Dedifferentiated amniotic fluid mesenchymal stem cell (primary cell): ENCODE results near the gene XRCC6.
"Not testable (repeated sequence)": the region's sequence is repeated elsewhere in the genome, so short reads cannot be mapped to it uniquely, and the experiment has no call there.

ENCODE experiments used
- DNase-seq: peaks from one replicate; pipeline ENCODE4 v3.0.0-alpha.2; 2016; ENCODE audit errors: extremely low spot score

XRCC6 gene

DNA sequence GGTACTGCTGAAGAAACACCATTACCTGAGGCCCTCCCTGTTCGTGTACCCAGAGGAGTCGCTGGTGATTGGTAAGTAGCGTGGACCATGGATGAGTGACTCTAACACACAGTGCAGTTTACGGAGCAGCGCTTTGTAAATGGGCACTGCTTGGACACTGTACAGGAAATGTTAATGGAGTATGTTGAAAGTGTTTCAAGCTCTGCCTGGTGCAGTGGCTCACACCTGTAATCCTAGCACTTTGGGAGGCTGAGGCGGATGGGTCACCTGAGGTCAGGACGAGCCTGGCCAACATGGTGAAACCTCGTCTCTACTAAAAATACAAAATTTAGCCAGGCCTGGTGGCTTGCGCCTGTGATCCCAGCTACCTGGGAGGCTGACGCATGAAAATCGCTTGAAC lies 29.7 kb downstream of the XRCC6 start:
- no peak for DNase-seq

DNA sequence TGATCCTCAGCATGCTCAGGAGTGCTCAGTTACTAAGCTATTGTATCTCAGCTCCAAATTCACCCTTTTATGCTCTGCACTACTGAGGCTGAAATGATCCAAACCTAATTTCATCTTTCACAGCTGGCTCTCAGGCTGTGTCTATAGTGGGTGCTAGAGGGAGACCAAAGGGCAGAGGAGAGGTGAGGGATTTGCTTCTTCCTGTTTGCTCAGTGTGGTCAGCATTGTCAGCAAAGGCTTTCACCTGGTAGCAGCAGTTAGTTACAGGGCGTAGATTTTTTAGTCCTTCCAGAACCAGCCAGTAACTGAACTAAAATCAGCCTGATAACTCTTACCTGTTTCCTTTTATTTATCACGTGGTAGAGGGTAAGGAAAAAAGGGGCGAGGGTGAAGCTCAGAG lies 33.2 kb downstream of the XRCC6 start:
- no peak for DNase-seq

DNA sequence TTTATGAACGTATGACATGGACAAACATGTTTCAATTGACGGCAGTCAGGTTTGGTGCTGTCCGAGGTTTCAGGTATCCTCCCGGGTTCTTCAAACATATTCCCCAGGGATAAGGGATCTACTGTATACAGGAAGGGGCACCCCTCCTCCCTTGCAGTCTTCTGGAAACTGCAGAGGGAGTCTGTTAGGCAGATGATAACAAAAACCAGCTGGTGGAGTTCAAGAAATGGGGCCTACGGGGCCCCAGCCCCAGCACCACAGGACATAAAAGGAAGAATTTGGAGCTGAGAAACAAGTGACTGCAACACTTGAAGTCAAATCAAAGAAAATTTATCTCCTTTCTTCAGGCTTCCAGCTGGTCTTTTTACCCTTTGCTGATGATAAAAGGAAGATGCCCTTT lies 35.5 kb downstream of the XRCC6 start:
- DNase-seq = no peak

DNA sequence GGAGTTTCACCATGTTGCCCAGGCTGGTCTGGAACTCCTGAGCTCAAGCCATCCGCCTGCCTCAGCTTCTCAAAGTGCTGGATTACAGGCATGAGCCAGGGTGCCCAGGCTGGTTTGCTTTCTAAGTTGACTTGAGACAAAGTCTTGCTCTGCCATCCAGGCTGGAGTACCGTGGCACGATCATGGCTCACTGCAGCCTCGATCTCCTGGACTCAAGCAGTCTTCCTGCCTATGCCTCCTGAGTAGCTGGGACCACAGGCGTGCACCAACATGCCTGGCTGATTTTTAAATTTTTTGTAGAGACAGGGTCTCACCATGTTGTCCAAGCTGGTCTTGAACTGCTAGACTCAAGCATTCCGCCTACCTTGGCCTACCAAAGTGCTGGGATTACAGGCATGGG lies 36.6 kb downstream of the XRCC6 start:
- no peak for DNase-seq

DNA sequence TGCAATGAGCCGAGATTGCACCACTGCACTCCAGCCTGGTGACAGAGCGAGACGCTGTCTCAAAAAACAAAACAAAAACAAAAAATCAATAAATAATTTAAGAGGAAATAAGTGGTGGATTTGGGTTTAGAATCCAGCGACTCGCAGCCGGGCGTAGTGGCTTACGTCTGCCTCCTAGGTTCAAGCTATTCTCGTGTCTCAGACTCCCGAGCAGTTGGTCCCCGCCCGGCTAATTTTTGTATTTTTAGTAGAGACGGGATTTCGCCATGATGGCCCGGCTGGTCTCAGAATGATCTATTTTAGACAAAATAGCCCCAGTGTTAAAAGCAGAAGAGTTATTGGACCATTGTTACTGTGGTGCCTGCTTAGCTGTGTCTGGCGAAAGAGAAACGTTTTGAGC lies 37.8 kb downstream of the XRCC6 start:
- DNase-seq = no peak

DNA sequence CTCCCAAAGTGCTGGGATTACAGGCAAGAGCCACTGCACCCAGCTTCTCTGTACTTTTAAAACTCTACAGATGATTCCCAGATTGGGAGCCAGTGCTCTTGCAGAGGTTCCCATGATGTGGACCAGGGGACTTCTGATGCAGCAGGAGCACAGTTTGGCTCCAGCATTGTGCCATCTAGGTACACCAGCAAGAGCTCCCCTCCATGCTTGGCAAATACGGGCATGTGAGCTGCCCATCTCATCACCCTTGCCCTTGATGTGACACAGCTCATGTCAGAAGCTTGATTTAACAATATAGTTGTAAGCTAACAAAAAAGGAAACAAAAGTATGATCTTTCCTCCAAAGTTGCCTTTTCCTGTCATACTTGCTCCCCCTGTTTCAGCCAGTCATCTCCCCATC lies 38.8 kb downstream of the XRCC6 start:
- DNase-seq = no peak

DNA sequence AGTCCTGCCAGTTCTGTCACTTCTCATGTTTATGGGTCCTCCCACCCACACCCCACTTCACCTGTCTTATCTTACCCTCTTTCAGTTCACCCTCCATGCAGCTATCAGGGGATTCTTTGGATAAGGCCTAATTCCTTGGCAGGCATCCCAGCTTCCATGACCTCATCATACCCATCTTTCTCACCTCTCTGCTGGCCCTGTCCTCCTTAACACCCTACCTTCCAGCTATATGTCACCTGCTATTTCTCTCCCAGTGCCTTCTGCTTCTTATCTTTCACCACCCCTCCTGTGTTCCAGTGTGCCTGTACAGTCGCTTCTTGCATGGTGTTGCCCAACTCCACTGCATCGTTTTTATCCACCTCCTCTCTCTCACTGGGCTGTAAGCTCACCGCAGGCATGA lies 39.3 kb downstream of the XRCC6 start:
- no peak for DNase-seq

DNA sequence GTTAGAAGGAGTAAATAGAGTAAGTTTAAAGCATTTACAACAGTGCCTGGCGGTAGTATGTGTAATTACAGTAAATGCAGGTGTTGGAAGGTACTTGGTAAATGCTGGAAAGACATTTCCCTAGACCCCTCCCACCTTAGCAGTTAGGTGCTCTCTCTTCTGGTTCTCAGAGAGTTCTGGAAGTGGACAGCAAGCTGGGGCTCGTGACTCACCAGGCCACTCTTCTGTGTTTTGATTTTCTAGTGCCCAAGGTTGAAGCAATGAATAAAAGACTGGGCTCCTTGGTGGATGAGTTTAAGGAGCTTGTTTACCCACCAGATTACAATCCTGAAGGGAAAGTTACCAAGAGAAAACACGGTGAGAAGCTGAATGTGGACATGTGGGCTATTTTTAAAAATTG lies 40.0 kb downstream of the XRCC6 start:
- no peak for DNase-seq

DNA sequence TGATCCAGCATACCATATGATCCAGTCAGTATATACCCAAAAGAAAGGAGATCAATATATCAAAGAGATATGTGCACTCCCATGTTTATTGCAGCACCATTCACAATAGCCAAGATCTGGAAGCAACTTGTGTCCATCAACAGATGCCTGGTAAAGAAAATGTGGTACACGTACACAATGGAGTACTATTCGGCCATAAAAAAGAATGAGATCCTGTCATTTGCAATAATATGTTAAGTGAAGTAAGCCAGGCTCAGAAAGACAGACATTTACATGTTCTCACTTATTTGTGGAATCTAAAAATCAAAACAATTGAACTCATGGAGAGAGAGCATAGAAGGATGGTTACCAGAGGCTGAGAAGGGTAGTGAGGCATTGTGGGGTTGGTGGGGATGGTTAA lies 40.6 kb downstream of the XRCC6 start:
- no peak for DNase-seq

DNA sequence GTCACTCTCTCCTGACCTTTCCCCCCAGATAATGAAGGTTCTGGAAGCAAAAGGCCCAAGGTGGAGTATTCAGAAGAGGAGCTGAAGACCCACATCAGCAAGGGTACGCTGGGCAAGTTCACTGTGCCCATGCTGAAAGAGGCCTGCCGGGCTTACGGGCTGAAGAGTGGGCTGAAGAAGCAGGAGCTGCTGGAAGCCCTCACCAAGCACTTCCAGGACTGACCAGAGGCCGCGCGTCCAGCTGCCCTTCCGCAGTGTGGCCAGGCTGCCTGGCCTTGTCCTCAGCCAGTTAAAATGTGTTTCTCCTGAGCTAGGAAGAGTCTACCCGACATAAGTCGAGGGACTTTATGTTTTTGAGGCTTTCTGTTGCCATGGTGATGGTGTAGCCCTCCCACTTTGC lies 42.5 kb downstream of the XRCC6 start:
- not testable (repeated sequence) for DNase-seq

DNA sequence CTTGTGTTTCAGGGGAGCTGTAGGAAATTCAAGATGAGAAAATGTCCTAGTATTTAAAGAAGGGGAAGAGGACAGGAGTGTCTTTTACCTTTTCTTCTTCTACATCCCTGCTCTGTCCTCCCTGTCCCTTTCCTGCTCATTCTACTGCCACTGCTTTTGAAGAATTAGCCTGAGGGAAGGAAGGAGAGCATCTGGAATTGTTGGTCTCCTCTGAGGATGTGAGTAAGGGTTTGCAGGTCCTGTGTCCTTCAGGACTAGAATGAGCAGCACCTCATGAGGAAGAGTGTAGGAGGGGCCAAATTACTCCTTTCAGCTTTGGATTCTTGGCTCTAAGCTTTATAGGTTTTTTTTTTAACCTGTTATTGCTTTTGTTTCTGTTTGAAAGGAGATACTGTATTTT lies 43.4 kb downstream of the XRCC6 start:
- no peak for DNase-seq

DNA sequence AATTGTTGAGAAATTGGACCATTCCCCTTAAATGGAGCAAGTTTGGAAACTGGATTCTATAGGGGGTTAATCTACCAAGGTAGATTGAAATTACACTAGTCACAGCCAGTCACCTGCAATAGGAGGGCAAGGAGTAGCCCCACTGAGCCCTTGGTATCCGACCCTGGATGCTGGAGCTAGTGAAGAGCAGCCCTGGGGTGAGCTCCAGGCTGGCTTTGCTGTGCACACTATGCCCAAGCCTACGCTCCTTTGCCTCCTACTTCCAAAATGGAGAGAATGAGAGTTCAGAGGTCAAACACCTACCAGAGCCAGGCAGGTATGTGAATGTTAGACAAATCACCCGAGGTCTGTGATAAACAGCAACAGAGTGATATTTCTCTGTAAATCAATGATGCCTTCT lies 43.9 kb downstream of the XRCC6 start:
- DNase-seq = no peak

DNA sequence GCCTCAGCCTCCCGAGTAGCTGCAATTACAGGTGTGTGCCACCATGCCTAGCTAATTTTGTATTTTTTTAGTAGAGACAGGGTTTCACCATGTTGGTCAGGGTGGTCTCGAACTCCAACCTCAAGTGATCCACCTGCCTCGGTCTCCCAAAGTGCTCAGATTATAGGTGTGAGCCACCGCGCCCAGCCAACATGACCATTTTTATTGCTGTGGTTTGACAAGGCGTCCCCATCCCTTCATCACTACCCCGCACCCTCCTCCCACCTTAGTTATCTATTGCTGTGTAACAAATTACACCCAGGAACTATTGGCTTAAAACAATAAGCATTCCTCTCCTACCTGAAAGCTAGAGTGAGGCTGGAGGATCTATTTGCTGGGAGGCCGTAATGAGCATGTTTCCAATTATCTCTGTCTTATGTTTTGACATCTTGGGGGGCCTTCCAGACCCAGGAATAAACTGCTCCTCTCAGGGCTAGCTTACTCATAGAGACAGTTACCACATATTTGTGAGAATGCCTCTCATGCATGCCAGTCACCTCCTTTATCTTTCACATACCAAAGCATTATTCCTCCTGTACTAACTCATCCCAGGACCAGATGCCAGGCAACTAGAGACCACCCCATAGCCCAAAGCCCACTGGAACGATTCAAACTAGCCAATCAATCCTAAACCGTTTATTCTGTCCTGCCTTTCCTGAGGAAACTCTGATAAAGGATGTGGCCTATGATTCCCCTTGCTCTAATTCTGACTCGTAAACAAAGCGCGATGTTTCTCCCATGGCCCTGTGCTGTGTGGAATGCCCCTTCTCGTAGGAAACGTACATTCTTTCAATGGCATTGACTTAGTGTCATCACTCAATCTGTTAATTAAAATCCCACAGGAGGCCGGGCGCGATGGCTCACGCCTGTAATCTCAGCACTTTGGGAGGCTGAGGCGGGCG lies 48.1 kb downstream of the XRCC6 start:
- DNase-seq = no peak

DNA sequence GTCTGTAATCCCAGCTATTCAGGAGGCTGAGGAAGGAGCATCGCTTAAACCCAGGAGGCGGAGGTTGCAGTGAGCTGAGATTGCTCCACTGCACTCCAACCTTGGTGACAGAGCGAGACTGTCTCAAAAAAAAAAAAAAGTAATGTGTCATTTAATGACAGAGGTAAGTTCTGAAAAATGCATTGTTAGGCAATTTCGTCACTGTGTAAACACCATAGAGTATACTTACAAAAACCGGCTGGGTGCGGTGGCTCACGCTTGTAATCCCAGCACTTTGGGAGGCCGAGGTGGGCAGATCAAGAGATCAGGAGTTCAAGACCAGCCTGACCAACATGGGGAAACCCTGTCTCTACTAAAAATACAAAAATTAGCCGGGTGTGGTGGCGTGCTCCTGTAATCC lies 51.0 kb downstream of the XRCC6 start:
- not testable (repeated sequence) for DNase-seq

DNA sequence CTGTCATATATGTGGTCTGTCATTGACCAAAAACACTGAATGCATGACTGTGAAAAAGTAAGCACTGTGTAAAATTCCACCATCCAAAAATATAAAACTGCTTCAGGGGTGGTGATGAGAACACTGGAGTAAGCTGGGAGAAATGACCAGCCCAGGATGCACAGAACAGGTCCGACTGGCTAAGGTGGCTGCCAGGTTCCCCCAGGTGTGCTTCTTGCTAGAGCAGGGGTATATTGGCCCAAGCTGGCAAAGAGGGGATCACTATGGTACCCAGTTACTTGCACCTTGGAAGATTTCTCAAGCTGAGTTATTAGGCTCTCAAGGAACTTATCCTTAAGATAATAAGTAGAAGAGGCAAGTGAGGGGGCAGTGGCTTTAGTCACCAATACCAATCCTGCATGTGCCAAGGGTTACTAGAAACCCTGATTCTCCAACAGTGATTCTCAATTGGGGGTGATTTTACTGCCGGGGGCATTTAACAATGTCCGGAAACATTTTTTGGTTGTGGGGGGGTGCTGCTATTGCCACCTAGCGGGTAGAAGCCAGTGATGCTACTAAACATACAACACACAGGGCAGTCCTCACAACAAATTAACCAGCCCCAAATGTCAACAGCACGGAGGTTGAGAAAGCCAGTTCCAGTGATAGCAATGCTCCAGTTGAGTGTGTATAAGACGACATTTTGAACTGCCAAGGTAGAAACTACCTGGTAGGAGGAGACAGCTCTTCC lies 51.9 kb downstream of the XRCC6 start:
- no peak for DNase-seq

DNA sequence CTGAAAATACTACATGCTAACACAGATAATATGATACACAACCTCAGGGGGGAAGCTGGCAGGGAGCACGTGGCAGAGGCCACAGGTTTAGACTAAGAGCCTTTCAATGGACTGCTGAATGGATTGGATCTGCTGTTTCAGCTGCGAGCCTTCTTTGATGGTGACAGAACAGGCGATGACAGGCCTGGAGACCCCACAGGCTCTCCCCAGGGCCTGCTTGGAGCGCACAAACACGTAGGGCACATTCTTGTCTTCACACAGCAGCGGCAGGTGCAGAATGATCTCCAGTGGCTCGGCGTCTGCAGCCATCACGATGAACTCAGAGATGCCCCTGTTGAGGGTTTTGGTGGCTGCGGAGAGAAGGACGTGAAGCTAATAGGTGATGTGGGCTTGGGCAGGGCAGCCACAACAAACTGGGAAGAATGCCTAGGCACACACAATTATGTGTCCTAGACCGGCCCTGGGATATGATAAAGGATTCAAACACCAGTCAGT lies 53.8 kb downstream of the XRCC6 start:
- DNase-seq = no peak

DNA sequence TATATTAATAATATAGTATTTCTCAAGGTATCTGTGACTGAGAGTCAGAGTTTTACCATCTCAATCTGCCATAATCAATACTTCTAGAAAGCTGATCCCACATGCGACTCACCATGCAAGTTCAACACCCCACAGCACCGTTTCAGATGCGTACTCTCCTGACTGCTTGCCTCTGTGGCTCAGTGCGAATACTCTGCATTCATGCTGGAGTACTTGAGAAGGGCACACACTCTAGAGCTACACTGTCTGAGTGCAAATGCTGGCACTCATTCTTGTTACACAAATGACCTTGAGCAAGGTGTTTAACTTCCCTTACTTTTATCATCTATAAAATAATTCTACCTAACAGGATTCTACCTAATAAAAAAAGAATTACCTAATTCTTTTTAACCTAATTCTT lies 55.0 kb downstream of the XRCC6 start:
- no peak for DNase-seq

DNA sequence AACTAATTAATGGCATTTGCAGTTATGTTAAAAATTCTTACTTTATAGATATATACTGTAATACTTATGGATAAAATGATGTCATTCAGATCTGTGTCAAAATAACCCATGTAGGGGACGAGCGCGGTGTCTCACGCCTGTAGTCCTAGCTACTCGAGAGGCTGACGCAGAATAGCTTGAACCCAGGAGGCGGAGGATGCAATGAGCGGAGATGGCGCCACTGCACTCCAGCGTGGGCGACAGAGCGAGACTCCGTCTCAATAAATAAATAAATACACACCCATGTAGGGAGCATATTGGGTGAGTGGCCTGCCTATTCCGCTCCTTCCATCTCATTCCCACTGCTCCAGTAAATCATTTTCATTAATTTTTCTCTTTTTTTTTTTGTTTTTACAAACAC lies 60.5 kb downstream of the XRCC6 start:
- DNase-seq = no peak

DNA sequence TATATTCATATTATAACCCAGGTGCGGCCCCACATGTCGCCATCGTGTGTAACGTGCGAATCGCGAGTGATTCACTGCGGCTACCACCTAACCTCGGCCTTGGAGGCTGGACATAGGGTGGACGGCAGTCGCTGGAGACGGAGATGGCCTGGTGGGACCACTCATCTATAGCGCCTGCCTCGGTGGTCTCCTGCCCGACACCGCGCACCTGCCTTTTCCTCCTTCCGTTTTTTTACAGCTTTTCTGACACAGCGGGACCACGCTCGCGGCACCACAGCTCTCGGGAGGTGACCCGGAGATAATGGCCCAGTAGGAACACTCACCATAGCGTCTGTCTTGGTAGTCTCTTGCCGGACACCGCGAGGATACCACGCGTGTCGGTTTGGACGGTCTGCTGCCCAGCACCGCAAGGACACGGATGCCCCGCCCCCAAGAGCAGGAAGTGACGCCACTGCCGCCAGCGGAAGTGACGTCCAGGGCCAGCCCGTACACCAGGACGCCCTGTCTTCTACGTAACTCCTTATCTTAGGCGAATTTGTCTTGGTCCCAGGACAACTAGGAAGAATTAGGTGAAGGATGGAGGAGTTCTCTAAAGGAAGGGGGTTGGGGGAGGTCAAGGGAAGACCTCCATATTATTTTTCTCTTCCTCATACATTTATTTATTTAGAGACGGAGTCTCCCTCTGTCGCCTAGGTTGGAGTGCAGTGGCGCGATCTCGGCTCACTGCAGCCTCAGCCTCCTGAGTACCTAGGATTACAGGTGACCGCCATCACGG lies 61.1 kb downstream of the XRCC6 start:
- DNase-seq = peak; percentile 81

DNA sequence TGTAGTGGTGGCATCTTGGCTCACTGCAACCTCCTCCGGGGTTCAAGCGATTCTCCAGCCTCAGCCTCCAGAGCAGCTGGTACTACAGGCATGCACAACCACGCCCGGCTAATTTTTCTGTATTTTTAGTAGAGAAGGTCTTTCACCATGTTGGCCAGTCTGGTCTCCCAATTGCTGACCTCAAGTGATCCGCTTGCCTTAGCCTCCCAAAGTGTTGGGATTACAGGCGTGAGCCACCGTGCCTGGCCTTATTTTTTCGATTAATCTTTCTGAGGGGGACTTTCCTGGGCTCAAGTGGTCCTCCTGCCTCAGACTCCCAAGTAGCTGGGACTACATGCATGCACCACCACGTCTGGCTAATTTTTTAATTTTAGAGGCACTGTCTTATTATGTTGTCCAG lies 62.0 kb downstream of the XRCC6 start:
- DNase-seq = no peak

DNA sequence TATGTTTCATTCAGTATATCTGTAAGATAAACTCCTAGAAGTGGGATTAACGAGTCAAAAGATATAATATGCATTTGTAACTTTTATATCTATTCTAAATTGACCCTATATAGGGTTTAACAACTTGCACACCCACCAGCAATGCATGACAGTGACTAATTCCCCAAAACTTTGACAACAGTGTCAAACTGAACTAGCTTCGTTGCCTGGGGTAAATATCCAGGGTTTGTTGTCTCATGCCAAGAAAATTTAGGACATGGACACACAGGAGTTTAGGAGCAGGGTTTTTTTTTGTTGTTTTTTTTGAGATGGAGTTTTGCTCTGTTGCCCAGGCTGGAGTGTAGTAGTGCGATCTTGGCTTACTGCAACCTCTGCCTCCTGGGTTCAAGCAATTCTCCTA lies 62.5 kb downstream of the XRCC6 start:
- no peak for DNase-seq

DNA sequence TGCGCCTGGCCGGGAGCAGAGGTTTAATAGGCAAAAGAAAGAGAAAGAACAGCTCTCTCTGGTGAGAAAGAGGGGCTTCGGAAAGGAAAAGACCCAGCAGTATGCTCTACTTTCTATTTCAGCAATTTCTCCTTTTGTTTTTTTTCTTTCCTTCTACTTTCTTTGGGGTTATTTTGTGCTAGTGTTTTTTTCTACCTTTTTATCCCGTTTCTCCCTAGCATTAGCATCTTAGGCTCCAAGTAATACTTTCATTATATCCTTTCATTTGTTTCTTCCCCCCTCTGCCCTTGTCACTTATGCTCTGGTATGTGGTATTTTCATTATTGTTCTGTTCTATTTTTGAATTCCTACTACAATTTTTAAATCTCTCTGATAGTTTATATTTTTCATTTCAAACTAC lies 63.1 kb downstream of the XRCC6 start:
- no peak for DNase-seq
